K562 (cell line): ENCODE results near the gene ERCC1. TPM values are rescaled to one million over a fixed set of nuclear protein-coding genes. Genes with fewer than 3 reads are reported as not detected.

Experiments
- CEBPZ ChIP-seq: fragments of 150-350 bp; IDR thresholded peaks from 2 replicates; pipeline ENCODE4 v1.6.1; 2014; ENCODE audit warnings: low read depth, mild to moderate bottlenecking, low read length, borderline replicate concordance
- CREB1 ChIP-seq, 2 experiments: sonication (generic) in 1 of 2; formaldehyde crosslinking in 1 of 2; IDR thresholded peaks; 2 replicates each; pipeline versions ENCODE4 v1.6.1 to v1.8.0; 2012 to 2022; ENCODE audit warnings: inconsistent platforms in 1 of 2, mild to moderate bottlenecking in 1 of 2, missing genetic modification reagents in 1 of 2, moderate library complexity in 1 of 2
- CTBP1 ChIP-seq: fragments of 450-650 bp; IDR thresholded peaks from 2 replicates; pipeline ENCODE4 v1.6.1; 2016; ENCODE audit warnings: borderline replicate concordance
- GATAD2B ChIP-seq: fragments of 450-650 bp; IDR thresholded peaks from 2 replicates; pipeline ENCODE4 v1.6.1; 2017; ENCODE audit warnings: mild to moderate bottlenecking, borderline replicate concordance
- GTF2E2 ChIP-seq: fragments of 200-800 bp; sonication (Bioruptor generic); IDR thresholded peaks from 2 replicates; pipeline ENCODE4 v1.6.1; 2016; ENCODE audit warnings: missing genetic modification characterization, missing compliant biosample characterization
- HMGXB4 ChIP-seq: sonication (generic); formaldehyde crosslinking; IDR thresholded peaks from 2 replicates; pipeline ENCODE4 v1.8.1; 2023; ENCODE audit warnings: mild to moderate bottlenecking, missing genetic modification reagents
- HNRNPLL ChIP-seq: fragments of 200-400 bp; formaldehyde crosslinking; IDR thresholded peaks from 2 replicates; pipeline ENCODE4 v1.6.1; 2017; ENCODE audit warnings: low read length, low read depth, mild to moderate bottlenecking; ENCODE audit not compliant: poor library complexity, severe bottlenecking
- MAZ ChIP-seq, 2 experiments: fragments of 450-650 bp in 1 of 2; sonication (generic) in 1 of 2; formaldehyde crosslinking; IDR thresholded peaks in 1 of 2; conservative IDR thresholded peaks in 1 of 2; 2 replicates each; pipeline versions ENCODE4 v1.4.0 to v1.5.0; 2020; ENCODE audit warnings: mild to moderate bottlenecking in 1 of 2, missing genetic modification reagents in 1 of 2
- MIER1 ChIP-seq: fragments of 450-650 bp; IDR thresholded peaks from 2 replicates; pipeline ENCODE4 v1.6.1; 2016; ENCODE audit warnings: antibody characterized with exemption, mild to moderate bottlenecking, low read depth
- MTA2 ChIP-seq: fragments of 450-650 bp; IDR thresholded peaks from 2 replicates; pipeline ENCODE4 v1.6.1; 2016; ENCODE audit warnings: low read depth
- MYNN ChIP-seq, 2 experiments: sonication (generic); formaldehyde crosslinking in 1 of 2; IDR thresholded peaks; 2 replicates each; pipeline versions ENCODE4 v1.5.0 to v1.6.1; 2016 to 2020; ENCODE audit warnings: antibody characterized with exemption in 1 of 2, missing genetic modification reagents in 1 of 2
- NFATC3 ChIP-seq: fragments of 450-650 bp; IDR thresholded peaks from 2 replicates; pipeline ENCODE4 v1.6.1; 2017; ENCODE audit warnings: mild to moderate bottlenecking
- POLR3G ChIP-seq: IDR thresholded peaks from 2 replicates; pipeline ENCODE4 v1.6.1; 2011; ENCODE audit not compliant: insufficient read length, insufficient replicate concordance; ENCODE audit errors: extremely low read depth
- SMARCE1 ChIP-seq: fragments of 450-650 bp; IDR thresholded peaks from 2 replicates; pipeline ENCODE4 v1.7.1; 2016; ENCODE audit warnings: mild to moderate bottlenecking
- ZNF395 ChIP-seq: fragments of 200-800 bp; sonication (Bioruptor generic); IDR thresholded peaks from 2 replicates; pipeline ENCODE4 v1.6.1; 2017; ENCODE audit warnings: missing genetic modification characterization, missing compliant biosample characterization
- polyA plus RNA-seq, 8 experiments: library from polyadenylated mRNA; depleted of rRNA in 4 of 8; stranded (reverse) in 5 of 8; unstranded in 3 of 8; fragments of >200 nt; fragmentation: Nextera tagmentation in 2 of 8; fragmentation: Illumina TruSeq in 1 of 8; extraction: Ambion mirVana in 2 of 8; extraction: Trizol in 1 of 8; gene quantifications; 2 replicates each; pipeline versions ENCODE4 v1.2.1 to v1.2.3, GENCODE V29; 2011 to 2014; ENCODE audit warnings: inconsistent platforms in 1 of 8, missing spikeins in 1 of 8
- total RNA-seq, 7 experiments: library from RNA; depleted of rRNA in 6 of 7; stranded (reverse); fragments of >200 nt in 6 of 7; fragmentation: Illumina TruSeq in 2 of 7; extraction: Trizol in 2 of 7; gene quantifications; 2 replicates each; pipeline versions ENCODE4 v1.2.1 to v1.2.3, GENCODE V29; 2011 to 2021; ENCODE audit warnings: low replicate concordance in 1 of 7
- TF ChIP-seq, protein P1 (sequence below): fragments of 150-350 bp; conservative IDR thresholded peaks from 2 replicates; pipeline ENCODE4 v1.6.1; 2014; ENCODE audit warnings: low read length

The ERCC1 gene
- total and polyA plus RNA-seq, 9 of the 15 experiments (the other 6 are each of a cell fraction or from before 2014, with no cell fraction given) = 9.3 to 92.6 (median 60.0) TPM

GRCh38 chr19:45428384-45429231 is 4.9 kb upstream of the ERCC1 start (continued):
- TF ChIP-seq CEBPZ (no peak), POLR3G (no peak), MAZ (CRISPR knock-in tag; conservative IDR thresholded peaks at IDR 0.05 in 1 of 2, IDR thresholded peaks at IDR 0.05 in 1 of 2) (peak; percentile 57 to 75; a peak in 3 of 4 replicates), HMGXB4 (peak; percentile 90; the same call in 1 of the 2 replicates), MIER1 (no peak), MYNN (IDR thresholded peaks at IDR 0.05) (0 out of 2 replicates have a peak, but pooled peaks have one; percentile 53), MYNN (CRISPR knock-in tag; IDR thresholded peaks at IDR 0.05) (no peak; the same call in 1 of the 2 replicates), ZNF395 (no peak), GTF2E2 (tag) (no peak), CREB1 (IDR thresholded peaks at IDR 0.05) (peak; percentile 32; the same call in 1 of the 2 replicates), CREB1 (CRISPR knock-in tag; IDR thresholded peaks at IDR 0.05) (peak; percentile 55; the same call in 1 of the 2 replicates), HNRNPLL (no peak), NFATC3 (no peak), SMARCE1 (peak; percentile 52; the same call in 1 of the 2 replicates), MTA2 (no peak), GATAD2B (peak; percentile 43; the same call in 1 of the 2 replicates), CTBP1 (peak; percentile 54; the same call in 1 of the 2 replicates)
- TF ChIP-seq, protein P1, sequence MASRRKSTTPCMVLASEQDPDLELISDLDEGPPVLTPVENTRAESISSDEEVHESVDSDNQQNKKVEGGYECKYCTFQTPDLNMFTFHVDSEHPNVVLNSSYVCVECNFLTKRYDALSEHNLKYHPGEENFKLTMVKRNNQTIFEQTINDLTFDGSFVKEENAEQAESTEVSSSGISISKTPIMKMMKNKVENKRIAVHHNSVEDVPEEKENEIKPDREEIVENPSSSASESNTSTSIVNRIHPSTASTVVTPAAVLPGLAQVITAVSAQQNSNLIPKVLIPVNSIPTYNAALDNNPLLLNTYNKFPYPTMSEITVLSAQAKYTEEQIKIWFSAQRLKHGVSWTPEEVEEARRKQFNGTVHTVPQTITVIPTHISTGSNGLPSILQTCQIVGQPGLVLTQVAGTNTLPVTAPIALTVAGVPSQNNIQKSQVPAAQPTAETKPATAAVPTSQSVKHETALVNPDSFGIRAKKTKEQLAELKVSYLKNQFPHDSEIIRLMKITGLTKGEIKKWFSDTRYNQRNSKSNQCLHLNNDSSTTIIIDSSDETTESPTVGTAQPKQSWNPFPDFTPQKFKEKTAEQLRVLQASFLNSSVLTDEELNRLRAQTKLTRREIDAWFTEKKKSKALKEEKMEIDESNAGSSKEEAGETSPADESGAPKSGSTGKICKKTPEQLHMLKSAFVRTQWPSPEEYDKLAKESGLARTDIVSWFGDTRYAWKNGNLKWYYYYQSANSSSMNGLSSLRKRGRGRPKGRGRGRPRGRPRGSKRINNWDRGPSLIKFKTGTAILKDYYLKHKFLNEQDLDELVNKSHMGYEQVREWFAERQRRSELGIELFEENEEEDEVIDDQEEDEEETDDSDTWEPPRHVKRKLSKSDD = no peak
